H1 (cell line): Measurements from ENCODE around the gene VAPA. TPM values are rescaled to one million over a fixed set of nuclear protein-coding genes. Genes with fewer than 3 reads are reported as not detected.

ENCODE experiments used
- CTCF ChIA-PET: fragments of 300-600 bp; sonication (Branson Sonifier 250); formaldehyde crosslinking; loops from one replicate; lab custom pipeline; 2021; ENCODE audit not compliant: partially characterized antibody; lab: Charles Lee
- POLR2A ChIA-PET: fragments of 300-600 bp; sonication (Branson Sonifier 250); formaldehyde crosslinking; loops from one replicate; lab custom pipeline; 2021; ENCODE audit warnings: inconsistent platforms; ENCODE audit not compliant: partially characterized antibody; lab: Charles Lee
- DNase-seq, 2 experiments: peaks; one replicate each; pipeline versions ENCODE4 v3.0.0 to v3.0.0-alpha.2; 2010 to 2022; ENCODE audit warnings: low spot score in 2 of 2, low read depth in 1 of 2, mixed read lengths in 1 of 2
- FAIRE-seq: peaks from 2 replicates; lab custom pipeline; 2011; peaks lifted over from hg19 to GRCh38; lab: Jason Lieb, UNC
- H2AFZ ChIP-seq: 2 replicates; pipeline ENCODE4 v1.8.1; 2012; ENCODE audit warnings: low read length, inconsistent platforms
- H2AK5ac ChIP-seq: 2 replicates; pipeline ENCODE4 v1.6.1; 2013; ENCODE audit warnings: low read depth, low read length
- H2BK120ac ChIP-seq: replicated peaks from 2 replicates; pipeline ENCODE3; 2013; ENCODE audit warnings: low read depth, low read length, inconsistent platforms
- H2BK12ac ChIP-seq: 2 replicates; pipeline ENCODE4 v1.6.1; 2013; ENCODE audit warnings: low read depth, low read length
- H2BK15ac ChIP-seq: 2 replicates; pipeline ENCODE4 v1.6.1; 2013; ENCODE audit warnings: low read length
- H2BK20ac ChIP-seq: 2 replicates; pipeline ENCODE4 v1.6.1; 2013; ENCODE audit warnings: low read length
- H2BK5ac ChIP-seq: 2 replicates; pipeline ENCODE4 v1.6.1; 2013; ENCODE audit warnings: low read depth, low read length
- H3K14ac ChIP-seq: 2 replicates; pipeline ENCODE4 v1.6.1; 2013; ENCODE audit warnings: inconsistent platforms; ENCODE audit not compliant: insufficient read length
- H3K18ac ChIP-seq: 2 replicates; pipeline ENCODE4 v1.6.1; 2013; ENCODE audit warnings: low read length; ENCODE audit errors: extremely low read depth
- H3K23ac ChIP-seq: 2 replicates; pipeline ENCODE4 v1.6.1; 2013; ENCODE audit warnings: inconsistent platforms; ENCODE audit not compliant: insufficient read length
- H3K23me2 ChIP-seq: 2 replicates; pipeline ENCODE4 v1.6.1; 2013; ENCODE audit warnings: low read depth, low read length
- H3K27ac ChIP-seq: 2 replicates; pipeline ENCODE4 v1.6.1; 2011; ENCODE audit warnings: low read depth, low read length, inconsistent platforms
- H3K27me3 ChIP-seq, 4 experiments: replicated peaks in 1 of 4; 1 replicate in 1 of 4; 2 replicates in 3 of 4; pipeline versions ENCODE4 v1.6.1 to v1.8.1; 2011 to 2013; ENCODE audit warnings: low read length in 3 of 4, mild to moderate bottlenecking in 3 of 4, inconsistent platforms in 2 of 4, mixed read lengths in 2 of 4, moderate library complexity in 1 of 4; ENCODE audit not compliant: control insufficient read depth in 3 of 4, insufficient read depth in 3 of 4; ENCODE audit errors: extremely low read depth in 1 of 4
- H3K36me3 ChIP-seq, 4 experiments: 2 replicates each; pipeline versions ENCODE4 v1.6.1 to v1.8.1; 2011 to 2013; ENCODE audit warnings: mild to moderate bottlenecking in 4 of 4, low read length in 3 of 4, moderate library complexity in 2 of 4, control low read depth in 1 of 4, inconsistent platforms in 1 of 4; ENCODE audit not compliant: insufficient read depth in 4 of 4, control insufficient read depth in 2 of 4
- H3K4ac ChIP-seq: replicated peaks from 2 replicates; pipeline ENCODE3; 2013; ENCODE audit warnings: low read length, low read depth, mixed read lengths, inconsistent platforms; ENCODE audit not compliant: insufficient read length
- H3K4me1 ChIP-seq, 4 experiments: replicated peaks in 1 of 4; 1 replicate in 1 of 4; 2 replicates in 3 of 4; pipeline versions ENCODE4 v1.6.1 to v1.8.1; 2011 to 2013; ENCODE audit warnings: low read length in 3 of 4, inconsistent platforms in 2 of 4, mixed read lengths in 1 of 4; ENCODE audit not compliant: insufficient read depth in 4 of 4, control insufficient read depth in 3 of 4
- H3K4me2 ChIP-seq, 2 experiments: 2 replicates each; pipeline versions ENCODE4 v1.6.1 to v1.8.1; 2011 to 2013; ENCODE audit warnings: low read depth in 2 of 2, low read length in 2 of 2, control low read depth in 1 of 2, inconsistent platforms in 1 of 2, mild to moderate bottlenecking in 1 of 2; ENCODE audit not compliant: insufficient read depth in 1 of 2
- H3K4me3 ChIP-seq, 4 experiments: fragments of 200-600, 300-600 bp in 1 of 4; sonication (generic), shearing (Covaris generic), sonication (Bioruptor Twin) in 1 of 4; 2 replicates each; pipeline versions ENCODE4 v1.5.1 to v1.8.1; 2011 to 2016; ENCODE audit warnings: low read length in 4 of 4, low read depth in 3 of 4, control low read depth in 2 of 4, inconsistent platforms in 2 of 4, mild to moderate bottlenecking in 2 of 4, mixed read lengths in 1 of 4, moderate library complexity in 1 of 4; ENCODE audit not compliant: insufficient read depth in 2 of 4; ENCODE audit errors: extremely low read depth in 1 of 4
- H3K56ac ChIP-seq: replicated peaks from 2 replicates; pipeline ENCODE3; 2013; ENCODE audit warnings: low read depth, mild to moderate bottlenecking, mixed read lengths, low read length, inconsistent platforms; ENCODE audit not compliant: insufficient read length
- H3K79me1 ChIP-seq: 2 replicates; pipeline ENCODE4 v1.6.1; 2013; ENCODE audit warnings: low read depth, low read length, control low read depth
- H3K79me2 ChIP-seq, 2 experiments: 2 replicates each; pipeline versions ENCODE4 v1.6.1 to v1.8.1; 2012 to 2013; ENCODE audit warnings: low read length in 2 of 2, mild to moderate bottlenecking in 2 of 2, inconsistent platforms in 1 of 2; ENCODE audit not compliant: insufficient read depth in 2 of 2, control insufficient read depth in 1 of 2
- H3K9ac ChIP-seq, 4 experiments: replicated peaks in 1 of 4; 1 replicate in 1 of 4; 2 replicates in 3 of 4; pipeline versions ENCODE4 v1.6.1 to v1.8.1; 2011 to 2013; ENCODE audit warnings: low read depth in 3 of 4, low read length in 3 of 4, control low read depth in 2 of 4, mild to moderate bottlenecking in 2 of 4, moderate library complexity in 2 of 4, inconsistent platforms in 1 of 4; ENCODE audit errors: extremely low read depth in 1 of 4
- H3K9me3 ChIP-seq, 2 experiments: 2 replicates each; pipeline versions ENCODE4 v1.6.1 to v1.8.1; 2012 to 2013; ENCODE audit warnings: mild to moderate bottlenecking in 2 of 2, moderate library complexity in 2 of 2, control low read depth in 1 of 2, inconsistent platforms in 1 of 2, low read depth in 1 of 2, low read length in 1 of 2, mixed read lengths in 1 of 2; ENCODE audit not compliant: insufficient read depth in 2 of 2
- H4K20me1 ChIP-seq, 2 experiments: replicated peaks in 1 of 2; 2 replicates each; pipeline versions ENCODE3 to v1.8.1; 2011 to 2013; ENCODE audit warnings: inconsistent platforms in 2 of 2, low read length in 2 of 2, mild to moderate bottlenecking in 1 of 2; ENCODE audit not compliant: insufficient read depth in 2 of 2, control insufficient read depth in 1 of 2
- H4K5ac ChIP-seq: 2 replicates; pipeline ENCODE4 v1.6.1; 2013; ENCODE audit warnings: low read length, low read depth, mixed read lengths, inconsistent platforms; ENCODE audit not compliant: insufficient read length
- H4K8ac ChIP-seq: 2 replicates; pipeline ENCODE4 v1.8.0; 2013; ENCODE audit warnings: mild to moderate bottlenecking, moderate library complexity, low read length, inconsistent platforms; ENCODE audit not compliant: insufficient read depth; ENCODE audit errors: extremely low read depth
- H4K91ac ChIP-seq: replicated peaks from 2 replicates; pipeline ENCODE3; 2013; ENCODE audit warnings: low read length, mixed read lengths, inconsistent platforms; ENCODE audit not compliant: insufficient read length
- E2F6 ChIP-seq: IDR thresholded peaks from 2 replicates; pipeline ENCODE4 v1.6.1; 2012; ENCODE audit warnings: inconsistent platforms
- EGR1 ChIP-seq: IDR thresholded peaks from 2 replicates; pipeline ENCODE4 v1.6.1; 2011; ENCODE audit warnings: low read depth, low read length, borderline replicate concordance
- KDM1A ChIP-seq: fragments of 200-600, 300-600 bp; sonication (generic); IDR thresholded peaks from 2 replicates; pipeline ENCODE4 v1.7.1; 2016; ENCODE audit warnings: mild to moderate bottlenecking, low read length, borderline replicate concordance
- KDM5A ChIP-seq: fragments of 200-600 bp; IDR thresholded peaks from 2 replicates; pipeline ENCODE4 v1.7.1; 2012; ENCODE audit warnings: mild to moderate bottlenecking, low read length, inconsistent platforms, mixed read lengths
- MAFK ChIP-seq: IDR thresholded peaks from 2 replicates; pipeline ENCODE4 v1.6.1; 2012; ENCODE audit warnings: low read depth, mild to moderate bottlenecking, improper control_type of control experiment, low read length
- MAX ChIP-seq: IDR thresholded peaks from 2 replicates; pipeline ENCODE4 v1.6.1; 2012; ENCODE audit warnings: inconsistent platforms
- RXRA ChIP-seq: IDR thresholded peaks from 2 replicates; pipeline ENCODE4 v1.6.1; 2011; ENCODE audit warnings: low read depth, mild to moderate bottlenecking, low read length, moderate library complexity; ENCODE audit not compliant: insufficient read depth
- TAF7 ChIP-seq: optimal IDR thresholded peaks from 2 replicates; pipeline ENCODE3; 2011; ENCODE audit warnings: low read depth, mild to moderate bottlenecking, inconsistent platforms, low read length, moderate library complexity, borderline replicate concordance
- WGBS, 2 experiments: shearing (Covaris generic) in 1 of 2; methylation state at CpG; one replicate each; pipeline versions ENCODE4 v1.1.6 to v1.1.7; 2013 to 2015; ENCODE audit warnings: low lambda C conversion rate in 2 of 2, mixed read lengths in 2 of 2, inconsistent platforms in 1 of 2, low coverage in 1 of 2, missing lambda C conversion rate in 1 of 2; ENCODE audit not compliant: insufficient replicate concordance in 2 of 2, insufficient coverage in 1 of 2, insufficient read length in 1 of 2; ENCODE audit errors: extremely low coverage in 1 of 2, missing lambda C conversion rate in 1 of 2; 5-methylcytosine and 5-hydroxymethylcytosine counted together
- polyA plus RNA-seq, 7 experiments: library from polyadenylated mRNA; depleted of rRNA in 3 of 7; stranded (reverse) in 5 of 7; unstranded in 2 of 7; fragments of >200 nt in 5 of 7; fragments of 200-250 nt in 2 of 7; gene quantifications; 1 replicate in 5 of 7; 2 replicates in 1 of 7; 4 replicates in 1 of 7; pipeline versions ENCODE4 v1.2.1 to v1.2.3, GENCODE V29; 2011 to 2013; ENCODE audit warnings: missing spikeins in 2 of 7, mixed read lengths in 2 of 7
- total RNA-seq: library from RNA; stranded (reverse); fragmentation: NEBNext Ultra II Directional; extraction: Animal tissue kit (Norgen Biotek cat#: 25700); gene quantifications from 2 replicates; pipeline ENCODE4 v1.2.1, GENCODE V29; 2021

Gene VAPA
- total and polyA plus RNA-seq, 2 of the 8 experiments (the other 6 are each of a cell fraction or from before 2014, with no cell fraction given): 79.7 to 130 TPM

GRCh38 chr18:9919564-9920232 lies 5.9 kb downstream of the VAPA start:
- Histone ChIP-seq H3K4me3 (no peak overlapping the region; a peak in 1 of 8 replicates), H2AFZ (no peak overlapping the region), H4K20me1 (peaks cover 12 to 38% of the 10 kb centered on the region in 2 experiments), H3K18ac (no peak overlapping the region), H3K27me3 (no peaks in the 10 kb centered on the region), H2BK120ac (no peak overlapping the region), H2BK5ac (no peak overlapping the region), H3K4ac (no peak overlapping the region), H3K79me1 (no peaks in the 10 kb centered on the region), H2AK5ac (no peak overlapping the region), H3K4me1 (peaks cover 5 to 25% (median 9%) of the 10 kb centered on the region in 4 experiments), H3K4me2 (peak overlapping the region; percentile 24; a peak in 1 of 4 replicates), H3K56ac (peak overlapping the region; percentile 19), H2BK12ac (no peak overlapping the region), H4K91ac (no peak overlapping the region), H2BK15ac (no peak overlapping the region), H3K27ac (no peak overlapping the region), H3K79me2 (peaks cover 55 to 100% of the 10 kb centered on the region in 2 experiments), H3K23me2 (no peaks in the 10 kb centered on the region; the same call in 1 of the 2 replicates), H3K23ac (no peak overlapping the region), H3K36me3 (no peaks in the 10 kb centered on the region), H3K9me3 (no peaks in the 10 kb centered on the region), H2BK20ac (no peak overlapping the region), H4K5ac (no peak overlapping the region), H4K8ac (no peak overlapping the region), H3K9ac (no peak overlapping the region), H3K14ac (no peak overlapping the region)
- POLR2A ChIA-PET: no interaction called here
- TF ChIP-seq KDM1A: no peak
- TF ChIP-seq MAX: no peak
- TF ChIP-seq E2F6: no peak
- no peak for TF ChIP-seq KDM5A
- TF ChIP-seq EGR1: no peak
- TF ChIP-seq MAFK: no peak
- TF ChIP-seq RXRA: no peak
- TF ChIP-seq TAF7: no peak
- FAIRE-seq (no peak), DNase-seq (no peak)
- CTCF ChIA-PET: interaction anchor here (0.7 kb wide), 1 partner anchor 319 kb away, joined by 4 read pairs; no protein-coding TSS in a partner anchor
- 86 to 100% methylated on average over 2 to 8 of the region's 8 CpGs for WGBS, 2 experiments
